Small intestine (tissue), 7 donors: Measurements from ENCODE around the gene MTFR1L. TPM values are rescaled to one million over a fixed set of nuclear protein-coding genes. Genes with fewer than 3 reads are reported as not detected.

Experiments used
- DNase-seq, 2 donors: peaks; one replicate each; pipeline versions ENCODE4 v3.0.0 to v3.0.0-alpha.2; 2013
- FAIRE-seq: peaks from 2 replicates; lab custom pipeline; 2012; peaks lifted over from hg19 to GRCh38; lab: Jason Lieb, UNC
- H3K27ac ChIP-seq, 3 donors: one replicate each; pipeline ENCODE4 v1.5.1; 2013; ENCODE audit warnings: low read length in 2 of 3, mild to moderate bottlenecking in 2 of 3, control low read depth in 1 of 3, inconsistent platforms in 1 of 3, low read depth in 1 of 3, moderate library complexity in 1 of 3
- H3K27me3 ChIP-seq, 3 donors: one replicate each; pipeline ENCODE4 v1.6.1; 2013; ENCODE audit warnings: low read length in 3 of 3, inconsistent platforms in 1 of 3; ENCODE audit not compliant: control insufficient read depth in 3 of 3, insufficient read depth in 3 of 3
- H3K36me3 ChIP-seq, 3 donors: one replicate each; pipeline ENCODE4 v1.6.1; 2013; ENCODE audit warnings: low read length in 3 of 3, inconsistent platforms in 1 of 3, low read depth in 1 of 3, mild to moderate bottlenecking in 1 of 3, moderate library complexity in 1 of 3; ENCODE audit not compliant: control insufficient read depth in 3 of 3, insufficient read depth in 2 of 3
- H3K4me1 ChIP-seq, 3 donors: one replicate each; pipeline ENCODE4 v1.6.1; 2013; ENCODE audit warnings: low read length in 2 of 3, inconsistent platforms in 1 of 3, low read depth in 1 of 3, mild to moderate bottlenecking in 1 of 3, moderate library complexity in 1 of 3; ENCODE audit not compliant: control insufficient read depth in 3 of 3, insufficient read depth in 2 of 3
- H3K4me3 ChIP-seq, 3 donors: one replicate each; pipeline ENCODE4 v1.5.1; 2013; ENCODE audit warnings: low read length in 3 of 3, control low read depth in 1 of 3, inconsistent platforms in 1 of 3, low read depth in 1 of 3, mild to moderate bottlenecking in 1 of 3, moderate library complexity in 1 of 3
- H3K9me3 ChIP-seq, 2 donors: one replicate each; pipeline ENCODE4 v1.6.1; 2013; ENCODE audit warnings: low read depth in 1 of 2, low read length in 1 of 2; ENCODE audit not compliant: control insufficient read depth in 2 of 2, insufficient read depth in 1 of 2
- WGBS, 3 donors: extraction: QIAGEN DNeasy Blood & Tissue Kit; methylation state at CpG; one replicate each; pipeline ENCODE4 v1.1.7; 2013; 5-methylcytosine and 5-hydroxymethylcytosine counted together
- polyA plus RNA-seq, 4 donors: library from polyadenylated mRNA; stranded (reverse) in 3 of 4; unstranded in 1 of 4; fragments of 200-250 nt in 3 of 4; fragments of 120-200 nt in 1 of 4; gene quantifications; one replicate each; pipeline versions ENCODE4 v1.2.1 to v1.2.3, GENCODE V29; 2013
- donor health status: healthy with polysubstance abuse.
- donor health status: control.
- donor health status: control.
- donor health status: Bipolar disorder and iron deficiency.
- donor health status: healthy.

Gene MTFR1L
- polyA plus RNA-seq, 4 donors: 37.7 to 181 (median 78.5) TPM

- DNase-seq (peak in 1 of 2 donors; percentile 55), FAIRE-seq (no peak)
- no peaks in the 10 kb centered on the region for H3K27me3 ChIP-seq
- 68 to 76% (median 74%) methylated on average over 17 to 20 of the region's 20 CpGs for WGBS, 3 donors
- H3K4me1 ChIP-seq: peaks cover 0 to 8% (median 0%) of the 10 kb centered on the region in 3 donors
- H3K36me3 ChIP-seq: peaks cover 0 to 80% (median 2%) of the 10 kb centered on the region in 3 donors
- no peak overlapping the region for H3K27ac ChIP-seq
- H3K4me3 ChIP-seq: no peak overlapping the region
- no peaks in the 10 kb centered on the region for H3K9me3 ChIP-seq
Measured at GRCh38 chr1:25807480-25808390, 12.0 kb upstream of the MTFR1L start.

GRCh38 chr1:25808481-25809244, 11.1 kb upstream of the MTFR1L start:
- peaks cover 0 to 7% (median 0%) of the 10 kb centered on the region in 3 donors for H3K4me1 ChIP-seq
- no peak overlapping the region for H3K27ac ChIP-seq

GRCh38 chr1:25809283-25809926, 10.3 kb upstream of the MTFR1L start:
- Histone ChIP-seq H3K4me1 (peaks cover 0 to 7% (median 0%) of the 10 kb centered on the region in 3 donors), H3K4me3 (no peak overlapping the region), H3K9me3 (no peaks in the 10 kb centered on the region), H3K36me3 (peaks cover 0 to 95% (median 2%) of the 10 kb centered on the region in 3 donors), H3K27me3 (no peaks in the 10 kb centered on the region), H3K27ac (no peak overlapping the region)
- DNase-seq (no peak), FAIRE-seq (no peak)
- WGBS, 3 donors: 74 to 83% (median 78%) methylated on average over 18 of the region's 18 CpGs

More at GRCh38 chr1:25808481-25809244, 11.1 kb upstream of the MTFR1L start:
- DNase-seq (no peak), FAIRE-seq (no peak)
- no peaks in the 10 kb centered on the region for H3K9me3 ChIP-seq
- peaks cover 0 to 88% (median 2%) of the 10 kb centered on the region in 3 donors for H3K36me3 ChIP-seq
- WGBS, 3 donors: 91 to 96% (median 92%) methylated on average over 28 to 34 of the region's 34 CpGs
- no peaks in the 10 kb centered on the region for H3K27me3 ChIP-seq
- H3K4me3 ChIP-seq: no peak overlapping the region

GRCh38 chr1:25809929-25810328, 9.8 kb upstream of the MTFR1L start:
- DNase-seq (no peak), FAIRE-seq (no peak)
- Histone ChIP-seq H3K9me3 (no peaks in the 10 kb centered on the region), H3K36me3 (peaks cover 0 to 97% (median 2%) of the 10 kb centered on the region in 3 donors), H3K4me1 (peaks cover 0 to 7% (median 0%) of the 10 kb centered on the region in 3 donors), H3K4me3 (no peak overlapping the region), H3K27ac (no peak overlapping the region), H3K27me3 (no peaks in the 10 kb centered on the region)
- 86 to 94% (median 94%) methylated on average over 7 of the region's 7 CpGs for WGBS, 3 donors

- 36 to 38% (median 38%) methylated on average over 21 of the region's 21 CpGs for WGBS, 3 donors
- Histone ChIP-seq H3K27ac (no peak overlapping the region), H3K4me1 (peaks cover 0 to 7% (median 0%) of the 10 kb centered on the region in 3 donors), H3K4me3 (no peak overlapping the region), H3K27me3 (no peaks in the 10 kb centered on the region), H3K9me3 (no peaks in the 10 kb centered on the region), H3K36me3 (peaks cover 0 to 97% (median 2%) of the 10 kb centered on the region in 3 donors)
- FAIRE-seq (no peak), DNase-seq (peak; percentile 41 to 73)
Measured at GRCh38 chr1:25810341-25811299, 9.1 kb upstream of the MTFR1L start.

GRCh38 chr1:25811384-25812082, 8.2 kb upstream of the MTFR1L start:
- Histone ChIP-seq H3K4me1 (peaks cover 0 to 7% (median 0%) of the 10 kb centered on the region in 3 donors), H3K27ac (no peak overlapping the region), H3K9me3 (no peaks in the 10 kb centered on the region), H3K4me3 (no peak overlapping the region), H3K27me3 (no peaks in the 10 kb centered on the region), H3K36me3 (peaks cover 0 to 97% (median 2%) of the 10 kb centered on the region in 3 donors)
- WGBS, 3 donors: 84 to 93% (median 91%) methylated on average over 13 of the region's 13 CpGs
- FAIRE-seq (no peak), DNase-seq (no peak)

DNA sequence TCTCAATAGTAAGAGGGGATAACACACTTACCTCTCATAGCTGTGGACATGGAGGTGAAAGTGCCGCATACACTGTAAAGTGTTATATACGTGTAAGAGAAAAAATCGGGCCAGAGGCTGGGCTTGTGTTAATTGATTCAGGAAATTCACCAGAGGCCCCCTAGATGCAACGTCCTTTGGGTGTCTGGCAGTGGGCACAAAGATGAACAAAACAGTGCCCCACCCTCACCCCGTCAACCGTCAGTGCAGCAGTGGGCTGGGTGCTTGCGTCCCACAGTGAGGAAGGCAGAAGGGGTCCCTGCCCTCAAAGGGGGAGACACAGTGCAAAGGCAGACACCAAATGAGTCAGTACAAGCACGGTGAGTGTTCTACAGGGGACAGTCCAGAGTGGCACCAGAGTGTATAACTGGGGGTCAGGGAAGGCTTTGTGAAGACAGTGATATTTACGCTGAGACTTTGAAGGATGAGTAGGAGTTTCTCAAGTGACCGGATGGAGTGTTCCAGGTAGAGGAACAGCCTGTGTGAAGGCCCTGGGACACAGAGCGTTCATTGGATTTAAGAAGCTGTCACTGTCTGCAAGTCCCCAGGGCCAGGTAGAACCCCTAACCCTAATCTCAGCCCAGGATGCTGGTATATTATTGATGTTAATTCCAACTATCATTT, 6.6 kb upstream of the MTFR1L start:
- Histone ChIP-seq H3K9me3 (no peaks in the 10 kb centered on the region), H3K36me3 (peaks cover 0 to 89% (median 0%) of the 10 kb centered on the region in 3 donors), H3K4me3 (no peak overlapping the region), H3K27me3 (no peaks in the 10 kb centered on the region), H3K27ac (no peak overlapping the region), H3K4me1 (peaks cover 0 to 9% (median 0%) of the 10 kb centered on the region in 3 donors)
- no peak for FAIRE-seq
- WGBS, 3 donors: 80 to 83% (median 82%) methylated on average over 11 of the region's 11 CpGs
- no peak for DNase-seq
